GM18520 (cell line): Measurements from ENCODE around the gene GRM6.

ENCODE experiments used
- ATAC-seq: cut with Tn5 transposase; IDR thresholded peaks from one replicate; pipeline ENCODE4 v1.9.1; 2021; ENCODE audit not compliant: unreplicated experiment

The GRM6 gene

GRCh38 chr5:178994580-178995340 is at the start of gene GRM6:
Gene GRM6, minus strand, starts transcription at chr5:178995320. Its CDS starts 376 bp downstream, at chr5:178994944.
- ATAC-seq, result no peak

- ATAC-seq, result no peak
Observed at GRCh38 chr5:179044765-179045164, 49.6 kb upstream of the GRM6 start.

GRCh38 chr5:179033004-179033580 is 38.0 kb upstream of the GRM6 start:
- no peak for ATAC-seq

- no peak for ATAC-seq
Observed at GRCh38 chr5:179023528-179024189, 28.5 kb upstream of the GRM6 start, which contains the start of gene ZNF879. Gene ZNF879, plus strand, starts transcription at chr5:179023804. Its CDS starts 1,201 bp downstream, at chr5:179025005.

GRCh38 chr5:179008667-179009066 is 13.5 kb upstream of the GRM6 start:
- ATAC-seq, result no peak

GRCh38 chr5:179006564-179006963 is 11.4 kb upstream of the GRM6 start:
- ATAC-seq, result no peak

- no peak for ATAC-seq
Observed at GRCh38 chr5:178998441-178998840, 3.3 kb upstream of the GRM6 start.

- ATAC-seq, result no peak
Observed at GRCh38 chr5:178997191-178997590, 2.1 kb upstream of the GRM6 start.

GRCh38 chr5:178996156-178996555 is 1.0 kb upstream of the GRM6 start:
- no peak for ATAC-seq

GRCh38 chr5:178995341-178995690 is 196 bp upstream of the GRM6 start:
- no peak for ATAC-seq

- no peak for ATAC-seq
Observed at GRCh38 chr5:178993955-178994579, 1.1 kb downstream of the GRM6 start.

GRCh38 chr5:178993236-178993765 is 1.8 kb downstream of the GRM6 start:
- ATAC-seq, result no peak

GRCh38 chr5:178992291-178992895 is 2.7 kb downstream of the GRM6 start:
- no peak for ATAC-seq

- ATAC-seq, result no peak
Observed at GRCh38 chr5:178991190-178992145, 3.7 kb downstream of the GRM6 start.

GRCh38 chr5:178990491-178990890 is 4.6 kb downstream of the GRM6 start:
- no peak for ATAC-seq

GRCh38 chr5:178989311-178989710 is 5.8 kb downstream of the GRM6 start:
- ATAC-seq, result no peak

GRCh38 chr5:178988436-178989220 is 6.5 kb downstream of the GRM6 start:
- no peak for ATAC-seq

- ATAC-seq, result no peak
Observed at GRCh38 chr5:178986326-178986960, 8.7 kb downstream of the GRM6 start.
